HCT116 (cell line): ENCODE data around the gene KRTCAP2. TPM values are rescaled to one million over a fixed set of nuclear protein-coding genes. Genes with fewer than 3 reads are reported as not detected.

Experiments used
- ATAC-seq: fragments of 200-7000 bp; cut with Tn5 transposase; 2 replicates; pipeline ENCODE4 v1.9.1; 2020; ENCODE audit warnings: mild to moderate bottlenecking, moderate library complexity
- BruUV-seq: library from RNA; stranded (reverse); fragments of 400-500 nt; replicated peaks from 2 replicates; lab custom pipeline; 2021; lab: Mats Ljungman, UMichigan
- CTCF ChIA-PET: fragments of 300-600 bp; sonication (Branson Sonifier 250); formaldehyde crosslinking; loops from one replicate; lab custom pipeline; 2021; ENCODE audit warnings: antibody characterized with exemption; lab: Charles Lee
- POLR2A ChIA-PET: fragments of 300-600, 350-600 bp; sonication (Branson Sonifier 250); formaldehyde crosslinking; loops from one replicate; lab custom pipeline; 2021; ENCODE audit warnings: antibody characterized with exemption; lab: Charles Lee
- RAD21 ChIA-PET, 2 experiments: fragments of 300-600 bp; sonication (Branson Sonifier 250); formaldehyde crosslinking; loops; one replicate each; lab custom pipeline; 2023; ENCODE audit warnings: low total read pairs in 2 of 2; ENCODE audit not compliant: uncharacterized antibody in 2 of 2, unreplicated experiment in 2 of 2, low non-redundant PET in 1 of 2; lab: Charles Lee
- DNase-seq: peaks from one replicate; pipeline ENCODE4 v3.0.0-alpha.2; 2010; ENCODE audit warnings: low read depth, low spot score
- H2AFZ ChIP-seq: fragments of 200-600 bp; shearing (Covaris generic), sonication (generic); 2 replicates; pipeline ENCODE4 v1.6.1; 2017; ENCODE audit warnings: low read depth, mixed run types, mixed read lengths, antibody characterized with exemption, low read length; ENCODE audit not compliant: poor library complexity, severe bottlenecking
- H3K27ac ChIP-seq: 2 replicates; pipeline ENCODE4 v1.5.1; 2012; ENCODE audit warnings: low read depth, low read length
- H3K27me3 ChIP-seq: fragments of 200-600 bp; sonication (generic); 2 replicates; pipeline ENCODE4 v1.6.1; 2016; ENCODE audit warnings: mixed run types, low read length, mixed read lengths; ENCODE audit not compliant: insufficient read depth
- H3K36me3 ChIP-seq, 2 experiments: fragments of 200-500 bp in 1 of 2; fragments of 200-600 bp in 1 of 2; sonication (Bioruptor generic) in 1 of 2; sonication (generic) in 1 of 2; 2 replicates each; pipeline versions ENCODE4 v1.5.1 to v1.6.1; 2014 to 2016; ENCODE audit warnings: low read length in 2 of 2, inconsistent platforms in 1 of 2, mixed read lengths in 1 of 2, mixed run types in 1 of 2; ENCODE audit not compliant: insufficient read depth in 2 of 2, control insufficient read depth in 1 of 2
- H3K4me1 ChIP-seq, 2 experiments: fragments of 200-600 bp in 1 of 2; sonication (generic) in 1 of 2; 2 replicates each; pipeline versions ENCODE4 v1.5.1 to v1.6.1; 2012 to 2017; ENCODE audit warnings: low read length in 2 of 2, inconsistent platforms in 1 of 2, mild to moderate bottlenecking in 1 of 2, mixed read lengths in 1 of 2, mixed run types in 1 of 2, moderate library complexity in 1 of 2; ENCODE audit not compliant: insufficient read depth in 2 of 2, control insufficient read depth in 1 of 2
- H3K4me2 ChIP-seq: fragments of 200-600 bp; sonication (generic); 2 replicates; pipeline ENCODE4 v1.6.1; 2017; ENCODE audit warnings: mixed run types, low read length, mixed read lengths
- H3K4me3 ChIP-seq, 2 experiments: fragments of 200-600 bp in 1 of 2; sonication (generic) in 1 of 2; replicated peaks in 1 of 2; 2 replicates each; pipeline ENCODE4 v1.5.1; 2011 to 2016; ENCODE audit warnings: low read length in 2 of 2, control low read depth in 1 of 2, low read depth in 1 of 2, mild to moderate bottlenecking in 1 of 2, mixed read lengths in 1 of 2, mixed run types in 1 of 2
- H3K79me2 ChIP-seq: fragments of 200-600 bp; sonication (generic); 2 replicates; pipeline ENCODE4 v1.6.1; 2017; ENCODE audit warnings: mild to moderate bottlenecking, mixed run types, low read length, moderate library complexity, mixed read lengths; ENCODE audit not compliant: insufficient read depth
- H3K9ac ChIP-seq: fragments of 200-600 bp; sonication (generic); 2 replicates; pipeline ENCODE4 v1.6.1; 2016; ENCODE audit warnings: low read length, mixed read lengths
- H3K9me2 ChIP-seq: fragments of 200-600 bp; sonication (generic), shearing (Covaris generic); 2 replicates; pipeline ENCODE4 v1.6.1; 2017; ENCODE audit warnings: mixed run types, mild to moderate bottlenecking, moderate library complexity; ENCODE audit not compliant: insufficient read depth
- H3K9me3 ChIP-seq, 2 experiments: fragments of 200-500 bp in 1 of 2; fragments of 200-600 bp in 1 of 2; sonication (Bioruptor generic) in 1 of 2; sonication (generic) in 1 of 2; 2 replicates each; pipeline ENCODE4 v1.6.1; 2014 to 2017; ENCODE audit warnings: low read length in 2 of 2, mixed read lengths in 2 of 2, inconsistent platforms in 1 of 2, low read depth in 1 of 2, mild to moderate bottlenecking in 1 of 2, mixed run types in 1 of 2, moderate library complexity in 1 of 2; ENCODE audit not compliant: control insufficient read depth in 1 of 2, insufficient read depth in 1 of 2
- H4K20me1 ChIP-seq: fragments of 200-600 bp; sonication (generic), shearing (Covaris generic); 2 replicates; pipeline ENCODE4 v1.6.1; 2017; ENCODE audit warnings: mixed run types, mild to moderate bottlenecking, moderate library complexity; ENCODE audit not compliant: insufficient read depth
- ATF3 ChIP-seq: IDR thresholded peaks from 2 replicates; pipeline ENCODE4 v1.6.1; 2012
- CBX3 ChIP-seq: IDR thresholded peaks from 2 replicates; pipeline ENCODE4 v1.6.1; 2012; ENCODE audit warnings: low read depth
- CEBPB ChIP-seq: IDR thresholded peaks from 2 replicates; pipeline ENCODE4 v1.6.1; 2012; ENCODE audit warnings: low read depth
- EGR1 ChIP-seq: IDR thresholded peaks from 2 replicates; pipeline ENCODE4 v1.6.1; 2012; ENCODE audit warnings: low read depth
- ELF1 ChIP-seq: IDR thresholded peaks from 2 replicates; pipeline ENCODE4 v1.6.1; 2012; ENCODE audit warnings: low read depth, borderline replicate concordance
- EZH2 ChIP-seq: fragments of 200-600 bp; sonication (generic); IDR thresholded peaks from 2 replicates; pipeline ENCODE4 v1.6.1; 2017; ENCODE audit warnings: antibody characterized with exemption, mixed run types
- EZH2phosphoT487 ChIP-seq: fragments of 200-600 bp; IDR thresholded peaks from 2 replicates; pipeline ENCODE4 v1.6.1; 2018; ENCODE audit warnings: antibody characterized with exemption, borderline replicate concordance
- FOSL1 ChIP-seq: IDR thresholded peaks from 2 replicates; pipeline ENCODE4 v1.6.1; 2012; ENCODE audit warnings: low read depth
- JUND ChIP-seq: IDR thresholded peaks from 2 replicates; pipeline ENCODE4 v1.6.1; 2012
- POLR2A ChIP-seq: IDR thresholded peaks from 2 replicates; pipeline ENCODE4 v1.7.0; 2011; ENCODE audit warnings: borderline replicate concordance; ENCODE audit not compliant: insufficient read depth, insufficient read length; ENCODE audit errors: extremely low read depth
- RAD21 ChIP-seq: IDR thresholded peaks from 2 replicates; pipeline ENCODE4 v1.6.1; 2012; ENCODE audit warnings: low read depth, mild to moderate bottlenecking
- REST ChIP-seq: IDR thresholded peaks from 2 replicates; pipeline ENCODE4 v1.6.1; 2012; ENCODE audit warnings: low read depth
- SIN3A ChIP-seq: IDR thresholded peaks from 2 replicates; pipeline ENCODE4 v1.6.1; 2012; ENCODE audit warnings: low read depth
- SP1 ChIP-seq: IDR thresholded peaks from 2 replicates; pipeline ENCODE4 v1.6.1; 2012; ENCODE audit warnings: low read depth
- TCF7L2 ChIP-seq: IDR thresholded peaks from 2 replicates; pipeline ENCODE4 v1.7.0; 2011; ENCODE audit warnings: borderline replicate concordance, inconsistent platforms; ENCODE audit not compliant: insufficient read depth, insufficient read length; ENCODE audit errors: extremely low read depth
- YY1 ChIP-seq: IDR thresholded peaks from 2 replicates; pipeline ENCODE4 v1.6.1; 2011; ENCODE audit warnings: low read length, low read depth, moderate library complexity, mild to moderate bottlenecking; ENCODE audit not compliant: insufficient replicate concordance; ENCODE audit errors: extremely low read depth
- ZFX ChIP-seq: fragments of 450-650 bp; IDR thresholded peaks from 2 replicates; pipeline ENCODE4 v1.6.1; 2017
- ZNF274 ChIP-seq: fragments of 200-500 bp; sonication (Bioruptor generic); IDR thresholded peaks from 2 replicates; pipeline ENCODE4 v1.6.1; 2014; ENCODE audit warnings: mild to moderate bottlenecking, low read depth, low read length, inconsistent platforms
- intact Hi-C: fragments of 100-400 bp; cut with micrococcal nuclease; formaldehyde crosslinking; loops from 2 replicates; pipeline ENCODE4 v1.10.0; 2022
- total RNA-seq: library from RNA; stranded (reverse); gene quantifications from one replicate; pipeline ENCODE4 v1.2.1, GENCODE V29; 2021; ENCODE audit not compliant: unreplicated experiment
- TF ChIP-seq, protein P1 (sequence below): IDR thresholded peaks from 2 replicates; pipeline ENCODE4 v1.6.1; 2011; ENCODE audit warnings: mild to moderate bottlenecking, low read length, moderate library complexity; ENCODE audit not compliant: insufficient replicate concordance; ENCODE audit errors: extremely low read depth

The KRTCAP2 gene
- total RNA-seq, 1 experiment from 2014 or later = 143 TPM

DNA sequence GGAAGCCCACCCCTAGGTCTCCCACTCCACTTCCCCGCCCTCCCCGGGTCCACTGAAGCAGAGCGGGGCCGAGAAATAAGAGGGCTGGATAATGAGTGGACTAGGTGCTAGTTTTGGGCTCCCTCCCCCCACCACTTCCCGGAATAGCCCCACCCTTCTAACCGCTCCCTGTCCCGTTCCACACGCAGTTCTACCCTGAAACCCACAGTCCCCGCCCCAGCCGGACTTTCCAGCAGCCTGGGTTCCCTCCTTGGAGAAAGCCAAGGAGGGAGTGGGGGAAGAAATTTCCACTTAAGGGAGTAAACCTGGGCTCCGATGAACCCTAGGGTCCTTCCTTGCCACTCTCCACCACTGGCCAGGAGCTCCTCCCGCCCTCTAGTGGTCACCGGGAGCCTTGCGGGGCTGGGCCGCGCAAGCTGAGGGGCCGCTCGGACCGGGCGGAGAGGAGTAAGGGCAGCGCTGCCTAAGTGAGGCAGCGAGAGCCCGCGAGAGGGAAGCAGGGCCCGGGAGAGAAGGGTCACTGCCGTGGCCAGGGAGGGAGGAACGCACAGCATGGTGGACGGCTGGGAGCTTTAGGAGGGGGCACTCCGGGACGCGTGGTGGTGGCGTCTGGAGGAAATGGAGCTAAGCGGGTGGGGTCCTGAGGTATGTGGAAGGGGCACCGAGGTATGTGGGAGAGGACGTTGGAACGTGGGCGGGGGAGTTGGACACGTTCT lies 20.3 kb upstream of the KRTCAP2 start:
- RAD21 ChIA-PET = interaction anchor here in 1 of 2 experiments (0.6 to 1.5 kb wide), 3 partner anchors 16 to 21 kb away, joined by 3 read pairs; partner anchors contain the start of gene KRTCAP2
- peak overlapping the region; percentile 95 for H3K4me2 ChIP-seq
- H3K36me3 ChIP-seq = peaks cover 3 to 14% of the 10 kb centered on the region in 2 experiments; a peak in 2 of 4 replicates
- H3K27ac ChIP-seq = peak overlapping the region; percentile 97
- CTCF ChIA-PET = interaction anchor here (0.6 to 4.6 kb wide), 14 partner anchors 10 to 210 kb away, joined by 3 to 71 read pairs (median 7); partner anchors contain the start of genes ADAM15, FLAD1, KRTCAP2 and THBS3
- intact Hi-C loops = no loop called here
- no TSS peak for BruUV-seq
- H3K9me2 ChIP-seq = no peaks in the 10 kb centered on the region
- H3K9me3 ChIP-seq = no peaks in the 10 kb centered on the region
- peaks cover 15 to 36% of the 10 kb centered on the region in 2 experiments; a peak in 3 of 4 replicates for H3K4me1 ChIP-seq
- DNase-seq = peak; percentile 79
- POLR2A ChIA-PET = interaction anchor here (0.6 to 2.6 kb wide), 12 partner anchors 8 to 220 kb away, joined by 3 to 15 read pairs (median 7); partner anchors contain the start of genes KRTCAP2, MTX1 and THBS3
- H3K4me3 ChIP-seq = peak overlapping the region; percentile 65 to 66
- peaks cover 9% of the 10 kb centered on the region for H3K79me2 ChIP-seq
- H2AFZ ChIP-seq = no peak overlapping the region
- H3K9ac ChIP-seq = peak overlapping the region; percentile 89
- H4K20me1 ChIP-seq = no peaks in the 10 kb centered on the region
- ATAC-seq = peak; percentile 78
- H3K27me3 ChIP-seq = no peaks in the 10 kb centered on the region
- no peak for TF ChIP-seq REST
- no peak for TF ChIP-seq ELF1
- no peak for TF ChIP-seq FOSL1
- peak; percentile 30 for TF ChIP-seq POLR2A
- no peak for TF ChIP-seq CEBPB
- TF ChIP-seq ZFX = no peak
- no peak for TF ChIP-seq TCF7L2
- no peak for TF ChIP-seq SIN3A
- TF ChIP-seq JUND = no peak
- no peak for TF ChIP-seq RAD21
- TF ChIP-seq ATF3 = no peak
- peak; percentile 72 for TF ChIP-seq YY1
- TF ChIP-seq SP1 = no peak
- no peak for TF ChIP-seq EZH2
- no peak for TF ChIP-seq ZNF274
- TF ChIP-seq EZH2phosphoT487 = no peak
- TF ChIP-seq, protein P1, sequence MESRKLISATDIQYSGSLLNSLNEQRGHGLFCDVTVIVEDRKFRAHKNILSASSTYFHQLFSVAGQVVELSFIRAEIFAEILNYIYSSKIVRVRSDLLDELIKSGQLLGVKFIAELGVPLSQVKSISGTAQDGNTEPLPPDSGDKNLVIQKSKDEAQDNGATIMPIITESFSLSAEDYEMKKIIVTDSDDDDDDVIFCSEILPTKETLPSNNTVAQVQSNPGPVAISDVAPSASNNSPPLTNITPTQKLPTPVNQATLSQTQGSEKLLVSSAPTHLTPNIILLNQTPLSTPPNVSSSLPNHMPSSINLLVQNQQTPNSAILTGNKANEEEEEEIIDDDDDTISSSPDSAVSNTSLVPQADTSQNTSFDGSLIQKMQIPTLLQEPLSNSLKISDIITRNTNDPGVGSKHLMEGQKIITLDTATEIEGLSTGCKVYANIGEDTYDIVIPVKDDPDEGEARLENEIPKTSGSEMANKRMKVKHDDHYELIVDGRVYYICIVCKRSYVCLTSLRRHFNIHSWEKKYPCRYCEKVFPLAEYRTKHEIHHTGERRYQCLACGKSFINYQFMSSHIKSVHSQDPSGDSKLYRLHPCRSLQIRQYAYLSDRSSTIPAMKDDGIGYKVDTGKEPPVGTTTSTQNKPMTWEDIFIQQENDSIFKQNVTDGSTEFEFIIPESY = no peak
- TF ChIP-seq EGR1 = no peak
- no peak for TF ChIP-seq CBX3
